Neuronal stem cell (in vitro differentiated cells): Measurements from ENCODE around the gene TNNT3.

Experiments
- DNase-seq: peaks from one replicate; pipeline ENCODE4 v3.0.0-alpha.2; 2013; ENCODE audit warnings: low spot score
- H2AFZ ChIP-seq: one replicate; pipeline ENCODE4 v1.6.1; 2013; ENCODE audit warnings: mild to moderate bottlenecking, low read length, inconsistent platforms
- H2AK5ac ChIP-seq: 2 replicates; pipeline ENCODE4 v1.6.1; 2013; ENCODE audit warnings: low read depth, mild to moderate bottlenecking, inconsistent platforms, low read length, moderate library complexity, mixed read lengths
- H2BK120ac ChIP-seq: 2 replicates; pipeline ENCODE4 v1.6.1; 2013; ENCODE audit warnings: low read depth, mild to moderate bottlenecking, inconsistent platforms, low read length, moderate library complexity, mixed read lengths
- H2BK12ac ChIP-seq: one replicate; pipeline ENCODE4 v1.6.1; 2013; ENCODE audit warnings: low read length, inconsistent platforms
- H2BK15ac ChIP-seq: 2 replicates; pipeline ENCODE4 v1.6.1; 2013; ENCODE audit warnings: mild to moderate bottlenecking, low read length, inconsistent platforms, mixed read lengths
- H2BK5ac ChIP-seq: one replicate; pipeline ENCODE4 v1.6.1; 2013; ENCODE audit warnings: inconsistent platforms, mild to moderate bottlenecking, low read length, moderate library complexity
- H3K14ac ChIP-seq: one replicate; pipeline ENCODE4 v1.6.1; 2013; ENCODE audit warnings: low read length, inconsistent platforms
- H3K18ac ChIP-seq: 2 replicates; pipeline ENCODE4 v1.6.1; 2013; ENCODE audit warnings: low read length, inconsistent platforms
- H3K23ac ChIP-seq: 2 replicates; pipeline ENCODE4 v1.6.1; 2013; ENCODE audit warnings: low read depth, mild to moderate bottlenecking, mixed read lengths, low read length, inconsistent platforms; ENCODE audit not compliant: poor library complexity
- H3K27ac ChIP-seq: replicated peaks from 3 replicates; pipeline ENCODE4 v1.5.1; 2013; ENCODE audit warnings: low read length, inconsistent platforms
- H3K27me3 ChIP-seq, 3 experiments: 2 replicates each; pipeline ENCODE4 v1.6.1; 2013; ENCODE audit warnings: low read length in 3 of 3, mild to moderate bottlenecking in 2 of 3, inconsistent platforms in 1 of 3, low read depth in 1 of 3, mixed read lengths in 1 of 3, moderate library complexity in 1 of 3; ENCODE audit not compliant: control insufficient read depth in 3 of 3, insufficient read depth in 3 of 3
- H3K36me3 ChIP-seq, 2 donors: replicated peaks in 1 of 2; 2 replicates each; pipeline ENCODE4 v1.6.1; 2013; ENCODE audit warnings: low read length in 2 of 2; ENCODE audit not compliant: control insufficient read depth in 2 of 2, insufficient read depth in 2 of 2
- H3K4ac ChIP-seq: 2 replicates; pipeline ENCODE4 v1.6.1; 2013; ENCODE audit warnings: inconsistent platforms, mild to moderate bottlenecking, low read length, moderate library complexity
- H3K4me1 ChIP-seq, 2 donors: 1 replicate in 1 of 2; 2 replicates in 1 of 2; pipeline ENCODE4 v1.6.1; 2013; ENCODE audit warnings: low read length in 2 of 2, low read depth in 1 of 2; ENCODE audit not compliant: control insufficient read depth in 2 of 2, insufficient read depth in 1 of 2
- H3K4me2 ChIP-seq: one replicate; pipeline ENCODE4 v1.6.1; 2013; ENCODE audit warnings: mild to moderate bottlenecking, low read length, inconsistent platforms; ENCODE audit not compliant: insufficient read depth, poor library complexity, severe bottlenecking
- H3K4me3 ChIP-seq, 2 donors: 2 replicates each; pipeline ENCODE4 v1.5.1; 2013; ENCODE audit warnings: low read length in 2 of 2, mild to moderate bottlenecking in 2 of 2, inconsistent platforms in 1 of 2, moderate library complexity in 1 of 2
- H3K79me1 ChIP-seq: one replicate; pipeline ENCODE4 v1.6.1; 2013; ENCODE audit warnings: low read depth, mild to moderate bottlenecking, inconsistent platforms, low read length, moderate library complexity
- H3K9ac ChIP-seq: one replicate; pipeline ENCODE4 v1.6.1; 2013; ENCODE audit warnings: mild to moderate bottlenecking, low read depth, low read length, inconsistent platforms; ENCODE audit not compliant: poor library complexity
- H3K9me3 ChIP-seq, 2 donors: replicated peaks in 1 of 2; 2 replicates each; pipeline versions ENCODE3 to v1.6.1; 2013; ENCODE audit warnings: low read length in 2 of 2, mild to moderate bottlenecking in 2 of 2, inconsistent platforms in 1 of 2, low read depth in 1 of 2, mixed read lengths in 1 of 2, moderate library complexity in 1 of 2; ENCODE audit not compliant: control insufficient read depth in 2 of 2, insufficient read depth in 1 of 2
- H4K8ac ChIP-seq: one replicate; pipeline ENCODE4 v1.6.1; 2013; ENCODE audit warnings: low read depth, mild to moderate bottlenecking, inconsistent platforms, low read length, moderate library complexity
- H4K91ac ChIP-seq: one replicate; pipeline ENCODE4 v1.6.1; 2013; ENCODE audit warnings: low read length, low read depth, mild to moderate bottlenecking, inconsistent platforms; ENCODE audit not compliant: poor library complexity
- WGBS, 2 donors: extraction: QIAGEN DNeasy Blood & Tissue Kit; methylation state at CpG; one replicate each; pipeline ENCODE4 v1.1.7; 2013; ENCODE audit warnings: missing lambda C conversion rate in 2 of 2, mixed read lengths in 1 of 2; ENCODE audit not compliant: insufficient read length in 2 of 2, insufficient replicate concordance in 1 of 2; ENCODE audit errors: extremely low coverage in 2 of 2; 5-methylcytosine and 5-hydroxymethylcytosine counted together

Gene TNNT3

DNA sequence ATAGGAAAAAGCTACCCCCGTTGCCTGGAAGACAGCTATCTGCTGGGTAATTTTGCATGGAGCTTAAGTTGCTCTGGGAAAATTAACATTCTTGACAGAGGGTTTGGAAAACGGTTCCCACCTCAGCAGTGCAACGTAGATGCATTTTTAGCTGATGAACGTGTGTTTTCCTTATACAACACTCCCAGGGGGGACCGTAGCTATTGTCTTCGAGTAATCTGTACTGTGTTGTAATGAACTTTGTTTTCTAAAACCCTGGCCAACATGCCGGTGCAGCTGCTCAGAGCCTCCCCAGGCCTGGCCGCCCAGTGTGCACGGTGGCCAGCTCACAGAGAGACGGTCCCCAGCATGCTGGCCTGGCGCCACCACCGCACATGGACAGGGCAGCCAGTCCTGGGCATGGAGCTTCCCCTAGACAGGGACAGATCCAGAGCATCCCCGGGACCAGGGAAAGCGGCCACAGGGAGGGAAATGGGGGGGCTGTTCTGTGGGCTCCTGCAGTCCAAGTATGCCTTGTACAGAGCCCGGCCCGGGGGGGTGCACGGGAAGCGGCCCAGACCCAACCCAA, 2.2 kb downstream of the TNNT3 start:
- Histone ChIP-seq H3K14ac (no peak overlapping the region), H4K91ac (no peak overlapping the region), H2AK5ac (peak overlapping the region; percentile 24), H2BK15ac (no peak overlapping the region), H3K18ac (peak overlapping the region; percentile 71), H3K4me2 (no peak overlapping the region), H4K8ac (no peak overlapping the region), H3K79me1 (no peaks in the 10 kb centered on the region), H3K9me3 (no peaks in the 10 kb centered on the region), H2BK5ac (no peak overlapping the region), H3K36me3 (no peaks in the 10 kb centered on the region), H3K9ac (no peak overlapping the region), H3K4me3 (no peak overlapping the region), H3K23ac (peak overlapping the region; percentile 75), H3K27me3 (peaks cover 0 to 4% (median 0%) of the 10 kb centered on the region in 3 experiments), H3K27ac (no peak overlapping the region), H2AFZ (peak overlapping the region; percentile 35), H3K4me1 (peaks cover 2 to 7% of the 10 kb centered on the region in 2 donors), H3K4ac (no peak overlapping the region), H2BK120ac (no peak overlapping the region), H2BK12ac (no peak overlapping the region)
- no peak for DNase-seq
- no CpG with 5 or more reads among the region's 18 CpGs for WGBS, 2 donors

DNA sequence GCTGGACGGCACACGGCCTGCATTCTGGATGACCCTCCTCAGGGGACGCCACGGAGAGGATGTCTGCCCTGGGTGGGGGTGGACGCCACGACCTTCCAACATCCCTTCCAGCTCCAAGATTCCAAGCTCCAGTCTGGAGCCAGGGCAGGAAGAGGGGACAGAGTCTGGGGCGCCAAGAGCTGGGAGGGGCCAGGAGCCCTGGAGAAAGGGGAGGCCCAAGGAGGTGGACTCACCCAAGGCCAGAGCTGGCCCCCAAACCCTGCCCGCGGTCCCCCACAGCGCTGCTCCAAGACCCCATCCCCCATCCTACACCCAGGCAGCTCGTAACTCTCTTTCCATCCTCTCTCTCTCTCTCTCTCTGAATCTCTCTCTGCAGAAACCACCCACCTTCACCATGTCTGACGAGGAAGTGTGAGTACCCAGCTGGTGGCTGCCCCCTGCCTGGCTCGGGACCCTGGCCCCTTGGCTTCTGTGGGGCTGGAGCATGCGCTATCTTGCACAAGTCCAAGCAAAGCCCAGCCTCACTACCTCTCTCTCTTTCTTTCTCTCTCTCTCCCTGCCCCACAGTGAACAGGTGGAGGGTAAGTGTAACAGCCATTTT, 3.1 kb downstream of the TNNT3 start:
- Histone ChIP-seq H2BK12ac (no peak overlapping the region), H3K36me3 (no peaks in the 10 kb centered on the region), H2AFZ (peak overlapping the region; percentile 67), H3K4ac (no peak overlapping the region), H4K91ac (peak overlapping the region; percentile 6), H2BK5ac (no peak overlapping the region), H3K9me3 (no peaks in the 10 kb centered on the region), H2AK5ac (peak overlapping the region; percentile 24), H3K4me2 (no peak overlapping the region), H3K4me3 (peak overlapping the region in 1 of 2 donors; percentile 39), H3K4me1 (peaks cover 10 to 16% of the 10 kb centered on the region in 2 donors), H3K79me1 (no peaks in the 10 kb centered on the region), H3K23ac (peak overlapping the region; percentile 75), H3K18ac (no peak overlapping the region), H3K27ac (no peak overlapping the region), H3K9ac (no peak overlapping the region), H3K14ac (no peak overlapping the region), H2BK120ac (no peak overlapping the region), H2BK15ac (no peak overlapping the region), H3K27me3 (peaks cover 0 to 4% (median 0%) of the 10 kb centered on the region in 3 experiments), H4K8ac (no peak overlapping the region)
- no CpG with 5 or more reads among the region's 14 CpGs for WGBS, 2 donors
- DNase-seq = no peak

GRCh38 chr11:1923201-1923956, 3.9 kb downstream of the TNNT3 start:
- no peak overlapping the region for H2BK5ac ChIP-seq
- no peak overlapping the region for H3K9ac ChIP-seq
- H4K91ac ChIP-seq = no peak overlapping the region
- peak overlapping the region; percentile 86 for H2BK12ac ChIP-seq
- H3K23ac ChIP-seq = no peak overlapping the region
- no CpG with 5 or more reads among the region's 22 CpGs for WGBS, 2 donors
- H3K27me3 ChIP-seq = peaks cover 0 to 4% (median 0%) of the 10 kb centered on the region in 3 experiments
- peak overlapping the region; percentile 64 for H3K18ac ChIP-seq
- H3K27ac ChIP-seq = no peak overlapping the region
- no peaks in the 10 kb centered on the region for H3K9me3 ChIP-seq
- peaks cover 11 to 16% of the 10 kb centered on the region in 2 donors for H3K4me1 ChIP-seq
- H2BK120ac ChIP-seq = no peak overlapping the region
- no peaks in the 10 kb centered on the region for H3K79me1 ChIP-seq
- H3K4ac ChIP-seq = no peak overlapping the region
- no peak overlapping the region for H4K8ac ChIP-seq
- H3K36me3 ChIP-seq = no peaks in the 10 kb centered on the region
- H3K14ac ChIP-seq = no peak overlapping the region
- peak overlapping the region; percentile 11 for H2AK5ac ChIP-seq
- peak overlapping the region; percentile 67 for H2AFZ ChIP-seq
- H3K4me3 ChIP-seq = no peak overlapping the region
- peak overlapping the region; percentile 79 for H2BK15ac ChIP-seq
- DNase-seq = no peak
- H3K4me2 ChIP-seq = no peak overlapping the region

- Histone ChIP-seq H4K8ac (no peak overlapping the region), H3K9ac (peak overlapping the region; percentile 34), H2AK5ac (peak overlapping the region; percentile 11), H3K27ac (no peak overlapping the region), H3K4ac (no peak overlapping the region), H2BK12ac (no peak overlapping the region), H3K79me1 (no peaks in the 10 kb centered on the region), H2BK120ac (no peak overlapping the region), H3K18ac (peak overlapping the region; percentile 42), H3K4me1 (peaks cover 11 to 16% of the 10 kb centered on the region in 2 donors), H3K4me2 (no peak overlapping the region), H3K36me3 (no peaks in the 10 kb centered on the region), H3K9me3 (no peaks in the 10 kb centered on the region), H3K14ac (no peak overlapping the region), H2BK15ac (no peak overlapping the region), H3K4me3 (no peak overlapping the region), H4K91ac (no peak overlapping the region), H2BK5ac (no peak overlapping the region), H3K27me3 (peaks cover 0 to 4% (median 0%) of the 10 kb centered on the region in 3 experiments), H3K23ac (no peak overlapping the region), H2AFZ (no peak overlapping the region)
- DNase-seq = no peak
- WGBS, 2 donors = no CpG with 5 or more reads among the region's 17 CpGs
Measured at GRCh38 chr11:1924181-1924580, 4.7 kb downstream of the TNNT3 start.
